Measurements from ENCODE around the gene LMTK3. TPM values are rescaled to one million over a fixed set of nuclear protein-coding genes. Genes with fewer than 3 reads are reported as not detected.

Gene LMTK3
- polyA plus RNA-seq, 1 of the 3 experiments (the other 2 are of a cell fraction): 3.2 TPM

GRCh38 chr19:48549380-48549779 is 37.7 kb upstream of the LMTK3 start:
- Histone ChIP-seq H3K4me3 (ENCODE audit: low read depth in 2 of 2, low read length in 1 of 2) (no peak overlapping the region), H3K27ac (ENCODE audit: low read depth in 2 of 2, low read length in 1 of 2) (no peak overlapping the region), H3K4me2 (no peak overlapping the region), H3K9ac (no peak overlapping the region), H3K36me3 (replicated peaks in 1 of 2; ENCODE audit: control insufficient read depth in 1 of 2, insufficient read depth in 2 of 2, low read length in 1 of 2) (no peaks in the 10 kb centered on the region), H3K4me1 (ENCODE audit: control insufficient read depth in 1 of 2, insufficient read depth in 2 of 2, low read depth in 1 of 2, low read length in 1 of 2) (peaks cover 0 to 4% of the 10 kb centered on the region in 2 experiments; a peak in 1 of 4 replicates), H3F3A (replicated peaks; ENCODE audit: insufficient read depth) (no peaks in the 10 kb centered on the region), H3K27me3 (ENCODE audit: insufficient read depth) (no peaks in the 10 kb centered on the region), H3K79me2 (ENCODE audit: insufficient read depth) (no peaks in the 10 kb centered on the region), H2AFZ (ENCODE audit: low read depth) (no peak overlapping the region), H4K20me1 (ENCODE audit: insufficient read depth) (no peaks in the 10 kb centered on the region), H3K9me3 (no peaks in the 10 kb centered on the region), H3K9me2 (no peaks in the 10 kb centered on the region)
- WGBS (ENCODE audit: low lambda C conversion rate): 61% methylated on average over 5 of the region's 5 CpGs
- TF ChIP-seq REST (IDR thresholded peaks at IDR 0.05; ENCODE audit: low read depth, low read length) (no peak), NFIC (IDR thresholded peaks at IDR 0.05; ENCODE audit: borderline replicate concordance) (no peak), USF2 (IDR thresholded peaks at IDR 0.05; ENCODE audit: borderline replicate concordance, low read depth, low read length) (no peak), TAF1 (IDR thresholded peaks at IDR 0.05; ENCODE audit: borderline replicate concordance, low read depth, low read length) (no peak), GATA2 (CRISPR knock-in tag; IDR thresholded peaks at IDR 0.05) (no peak), GABPA (IDR thresholded peaks at IDR 0.05; ENCODE audit: low read depth) (no peak), FOXM1 (IDR thresholded peaks at IDR 0.05; ENCODE audit: low read depth) (no peak), ZBTB33 (IDR thresholded peaks at IDR 0.05; ENCODE audit: borderline replicate concordance, low read depth) (no peak), MXI1 (IDR thresholded peaks at IDR 0.05; ENCODE audit: low read depth, low read length) (no peak), RXRA (IDR thresholded peaks at IDR 0.05; ENCODE audit: borderline replicate concordance, low read depth) (no peak), USF1 (IDR thresholded peaks at IDR 0.05; ENCODE audit: borderline replicate concordance, low read depth) (no peak), RFX5 (IDR thresholded peaks at IDR 0.05; ENCODE audit: low read length) (no peak), NRF1 (IDR thresholded peaks at IDR 0.05; ENCODE audit: low read depth, low read length) (no peak), EP300 (IDR thresholded peaks at IDR 0.05; ENCODE audit: borderline replicate concordance in 1 of 2, low read depth in 1 of 2, low read length in 1 of 2) (no peak), POLR2AphosphoS5 (IDR thresholded peaks at IDR 0.05; ENCODE audit: low read depth, low read length) (no peak), YY1 (IDR thresholded peaks at IDR 0.05; ENCODE audit: low read depth) (no peak), CHD2 (IDR thresholded peaks at IDR 0.05; ENCODE audit: low read length, partially characterized antibody) (no peak), IRF3 (IDR thresholded peaks at IDR 0.05; ENCODE audit: low read depth, low read length) (no peak), TCF12 (IDR thresholded peaks at IDR 0.05) (no peak), RAD21 (IDR thresholded peaks at IDR 0.05; ENCODE audit: low read length) (no peak)
- ChIA-PET POLR2A (no interaction called here), CTCF (no interaction called here)
- DNase-seq: no peak

All from SK-N-SH (cell line).